Neural cell (in vitro differentiated cells): ENCODE data around the gene PDE6D. TPM values are rescaled to one million over a fixed set of nuclear protein-coding genes. Genes with fewer than 3 reads are reported as not detected.

Experiments used
- H2AFZ ChIP-seq: fragments of 200-600, 300-800 bp; sonication (generic), shearing (Covaris generic); 2 replicates; pipeline ENCODE4 v1.6.0; 2014; ENCODE audit warnings: low read depth, mild to moderate bottlenecking, antibody characterized with exemption, low read length, moderate library complexity
- H3F3A ChIP-seq: fragments of 200-600 bp; shearing (Covaris generic); 2 replicates; pipeline ENCODE4 v1.6.1; 2016; ENCODE audit warnings: mild to moderate bottlenecking, moderate library complexity, mixed read lengths, antibody characterized with exemption, low read length; ENCODE audit not compliant: insufficient read depth, poor library complexity, severe bottlenecking
- H3K27ac ChIP-seq: fragments of 200-600, 300-800 bp; sonication (generic), shearing (Covaris generic); 2 replicates; pipeline ENCODE4 v1.5.1; 2014; ENCODE audit warnings: mild to moderate bottlenecking, low read length, moderate library complexity
- H3K27me3 ChIP-seq: fragments of 300-800, 200-600 bp; sonication (generic), shearing (Covaris generic); 2 replicates; pipeline ENCODE4 v1.6.0; 2014; ENCODE audit warnings: mild to moderate bottlenecking, low read depth, low read length, moderate library complexity; ENCODE audit not compliant: insufficient read depth
- H3K36me3 ChIP-seq: fragments of 300-800, 200-600 bp; sonication (generic), shearing (Covaris generic); 2 replicates; pipeline ENCODE4 v1.5.1; 2014; ENCODE audit warnings: mild to moderate bottlenecking, antibody characterized with exemption, low read length, moderate library complexity; ENCODE audit not compliant: insufficient read depth
- H3K4me2 ChIP-seq: fragments of 300-800, 200-600 bp; sonication (generic), shearing (Covaris generic); 2 replicates; pipeline ENCODE4 v1.6.0; 2014; ENCODE audit warnings: mild to moderate bottlenecking, low read length
- H3K4me3 ChIP-seq: fragments of 300-800, 200-600 bp; sonication (generic), shearing (Covaris generic); 2 replicates; pipeline ENCODE4 v1.5.1; 2014; ENCODE audit warnings: mild to moderate bottlenecking, low read length, moderate library complexity
- H3K79me2 ChIP-seq: fragments of 200-600 bp; shearing (Covaris generic); replicated peaks from 2 replicates; pipeline ENCODE4 v1.6.0; 2014; ENCODE audit warnings: mild to moderate bottlenecking, low read length, moderate library complexity; ENCODE audit not compliant: insufficient read depth
- H3K9ac ChIP-seq: fragments of 300-800, 200-600 bp; sonication (generic), shearing (Covaris generic); 2 replicates; pipeline ENCODE4 v1.6.1; 2016; ENCODE audit warnings: mild to moderate bottlenecking, low read length, mixed read lengths
- H3K9me2 ChIP-seq: fragments of 200-600 bp; shearing (Covaris generic); 2 replicates; pipeline ENCODE4 v1.6.1; 2016; ENCODE audit warnings: mild to moderate bottlenecking, low read length, mixed read lengths; ENCODE audit not compliant: insufficient read depth
- H3K9me3 ChIP-seq: fragments of 200-600, 300-800 bp; sonication (generic), shearing (Covaris generic); 2 replicates; pipeline ENCODE4 v1.6.1; 2016; ENCODE audit warnings: mild to moderate bottlenecking, mixed run types, low read length, moderate library complexity, mixed read lengths
- H4K20me1 ChIP-seq: fragments of 200-600 bp; shearing (Covaris generic); 2 replicates; pipeline ENCODE4 v1.6.1; 2016; ENCODE audit warnings: mild to moderate bottlenecking, mixed run types; ENCODE audit not compliant: insufficient read depth
- EP300 ChIP-seq: fragments of 450-650 bp; conservative IDR thresholded peaks from 2 replicates; pipeline ENCODE4 v1.6.1; 2014; ENCODE audit warnings: antibody characterized with exemption, mild to moderate bottlenecking, moderate library complexity; ENCODE audit not compliant: poor library complexity, severe bottlenecking
- EZH2 ChIP-seq: fragments of 200-600, 300-800 bp; shearing (Covaris generic), sonication (generic); IDR thresholded peaks from 2 replicates; pipeline ENCODE4 v1.6.1; 2014; ENCODE audit warnings: antibody characterized with exemption, low read length, borderline replicate concordance, mild to moderate bottlenecking; ENCODE audit not compliant: insufficient read depth, poor library complexity, severe bottlenecking
- MXI1 ChIP-seq: fragments of 450-650 bp; conservative IDR thresholded peaks from 2 replicates; pipeline ENCODE4 v1.6.1; 2014; ENCODE audit warnings: antibody characterized with exemption, mild to moderate bottlenecking; ENCODE audit not compliant: poor library complexity, severe bottlenecking
- POLR2AphosphoS5 ChIP-seq: IDR thresholded peaks from 2 replicates; pipeline ENCODE4 v1.6.1; 2012
- RAD21 ChIP-seq: fragments of 450-650 bp; conservative IDR thresholded peaks from 2 replicates; pipeline ENCODE4 v1.6.1; 2014; ENCODE audit warnings: antibody characterized with exemption, mild to moderate bottlenecking, moderate library complexity
- REST ChIP-seq: IDR thresholded peaks from 2 replicates; pipeline ENCODE4 v1.6.1; 2012; ENCODE audit warnings: borderline replicate concordance
- SMC3 ChIP-seq: fragments of 450-650 bp; conservative IDR thresholded peaks from 2 replicates; pipeline ENCODE4 v1.6.1; 2014; ENCODE audit warnings: antibody characterized with exemption, mild to moderate bottlenecking, moderate library complexity; ENCODE audit not compliant: poor library complexity
- TAF1 ChIP-seq: IDR thresholded peaks from 2 replicates; pipeline ENCODE4 v1.6.1; 2012; ENCODE audit warnings: low read depth
- polyA plus RNA-seq: library from polyadenylated mRNA; depleted of rRNA; stranded (reverse); fragments of >200 nt; gene quantifications from 2 replicates; pipeline ENCODE4 v1.2.3, GENCODE V29; 2014
- TF ChIP-seq, protein P1 (sequence below): fragments of 450-650 bp; IDR thresholded peaks from 2 replicates; pipeline ENCODE4 v1.5.1; 2014; ENCODE audit warnings: antibody characterized with exemption, mild to moderate bottlenecking, moderate library complexity; ENCODE audit not compliant: poor library complexity, severe bottlenecking

The PDE6D gene
- polyA plus RNA-seq, 1 donor from 2014 or later = 150 TPM

GRCh38 chr2:231686192-231687100, 94.6 kb downstream of the PDE6D start:
- Histone ChIP-seq H3K79me2 (no peaks in the 10 kb centered on the region), H3K27ac (no peak overlapping the region), H3F3A (no peaks in the 10 kb centered on the region), H3K27me3 (no peaks in the 10 kb centered on the region), H3K4me3 (no peak overlapping the region), H3K9me3 (no peaks in the 10 kb centered on the region), H2AFZ (no peak overlapping the region), H4K20me1 (no peaks in the 10 kb centered on the region), H3K9ac (no peak overlapping the region), H3K4me2 (no peak overlapping the region), H3K9me2 (no peaks in the 10 kb centered on the region), H3K36me3 (no peaks in the 10 kb centered on the region)
- TF ChIP-seq REST (no peak), POLR2AphosphoS5 (no peak), RAD21 (no peak), EP300 (no peak), EZH2 (no peak), MXI1 (no peak), SMC3 (no peak), TAF1 (no peak)
- TF ChIP-seq, protein P1, sequence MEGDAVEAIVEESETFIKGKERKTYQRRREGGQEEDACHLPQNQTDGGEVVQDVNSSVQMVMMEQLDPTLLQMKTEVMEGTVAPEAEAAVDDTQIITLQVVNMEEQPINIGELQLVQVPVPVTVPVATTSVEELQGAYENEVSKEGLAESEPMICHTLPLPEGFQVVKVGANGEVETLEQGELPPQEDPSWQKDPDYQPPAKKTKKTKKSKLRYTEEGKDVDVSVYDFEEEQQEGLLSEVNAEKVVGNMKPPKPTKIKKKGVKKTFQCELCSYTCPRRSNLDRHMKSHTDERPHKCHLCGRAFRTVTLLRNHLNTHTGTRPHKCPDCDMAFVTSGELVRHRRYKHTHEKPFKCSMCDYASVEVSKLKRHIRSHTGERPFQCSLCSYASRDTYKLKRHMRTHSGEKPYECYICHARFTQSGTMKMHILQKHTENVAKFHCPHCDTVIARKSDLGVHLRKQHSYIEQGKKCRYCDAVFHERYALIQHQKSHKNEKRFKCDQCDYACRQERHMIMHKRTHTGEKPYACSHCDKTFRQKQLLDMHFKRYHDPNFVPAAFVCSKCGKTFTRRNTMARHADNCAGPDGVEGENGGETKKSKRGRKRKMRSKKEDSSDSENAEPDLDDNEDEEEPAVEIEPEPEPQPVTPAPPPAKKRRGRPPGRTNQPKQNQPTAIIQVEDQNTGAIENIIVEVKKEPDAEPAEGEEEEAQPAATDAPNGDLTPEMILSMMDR = no peak

GRCh38 chr2:231685349-231686191, 95.5 kb downstream of the PDE6D start:
- Histone ChIP-seq H4K20me1 (no peaks in the 10 kb centered on the region), H3K9ac (no peak overlapping the region), H3K9me2 (no peaks in the 10 kb centered on the region), H2AFZ (no peak overlapping the region), H3K27ac (no peak overlapping the region), H3K4me3 (no peak overlapping the region), H3K4me2 (no peak overlapping the region), H3F3A (no peaks in the 10 kb centered on the region), H3K79me2 (no peaks in the 10 kb centered on the region), H3K36me3 (no peaks in the 10 kb centered on the region), H3K27me3 (peaks cover 2% of the 10 kb centered on the region), H3K9me3 (no peaks in the 10 kb centered on the region)
- TF ChIP-seq TAF1 (no peak), POLR2AphosphoS5 (no peak), SMC3 (no peak), RAD21 (no peak)
